NCI-H128 (cell line): ENCODE data around the gene AOPEP.

ENCODE experiments used
- DNase-seq: peaks from one replicate; lab custom pipeline; 2025; ENCODE audit not compliant: unreplicated experiment; lab: John Stamatoyannopoulos, UW

AOPEP gene

DNA sequence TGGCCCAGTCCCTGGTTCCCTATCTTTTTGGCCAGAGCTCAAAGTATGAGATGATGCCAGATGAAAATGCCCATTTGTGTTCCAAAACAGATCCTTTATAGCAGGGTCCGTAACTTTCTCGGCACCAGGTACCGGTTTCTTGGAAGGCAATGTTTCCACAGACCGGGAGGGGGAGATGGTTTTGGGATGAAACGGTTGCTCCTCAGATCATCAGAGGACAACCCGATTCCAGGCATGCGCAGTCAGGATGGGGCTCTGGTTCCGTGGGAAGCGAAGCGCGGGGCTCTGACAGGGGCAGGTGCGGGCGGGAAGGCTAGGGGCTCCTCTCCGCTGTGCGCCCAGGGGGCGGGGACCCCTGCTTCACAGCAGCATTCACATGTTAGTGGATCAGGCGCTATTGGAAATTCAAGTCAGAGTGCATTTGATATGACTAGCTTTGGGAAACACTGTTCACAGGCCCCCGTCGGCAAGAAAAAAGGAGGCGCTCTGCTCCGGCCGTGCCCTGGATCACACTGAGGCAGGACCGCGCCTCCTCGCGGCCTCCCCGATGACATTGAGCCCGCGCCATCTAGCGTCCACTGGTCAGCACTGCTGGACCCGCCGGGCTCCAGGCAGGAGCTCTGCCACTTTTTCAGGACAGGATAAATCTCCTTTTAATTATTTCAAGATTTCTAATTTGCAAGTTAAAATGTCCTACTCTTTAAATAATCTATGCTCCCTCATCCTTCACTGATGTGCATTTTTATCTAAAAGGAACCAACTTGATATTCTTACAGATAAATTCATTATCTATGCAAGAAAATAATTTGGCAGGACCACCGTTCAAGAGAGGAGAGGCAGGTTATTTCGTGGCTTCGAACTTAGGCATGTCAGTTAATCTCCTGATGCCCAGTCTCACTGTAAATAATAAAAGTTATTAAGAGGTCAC is 401.0 kb downstream of the AOPEP start:
- peak; percentile 73 for DNase-seq

GRCh38 chr9:95128177-95128524 is 401.7 kb downstream of the AOPEP start:
- no peak for DNase-seq

DNA sequence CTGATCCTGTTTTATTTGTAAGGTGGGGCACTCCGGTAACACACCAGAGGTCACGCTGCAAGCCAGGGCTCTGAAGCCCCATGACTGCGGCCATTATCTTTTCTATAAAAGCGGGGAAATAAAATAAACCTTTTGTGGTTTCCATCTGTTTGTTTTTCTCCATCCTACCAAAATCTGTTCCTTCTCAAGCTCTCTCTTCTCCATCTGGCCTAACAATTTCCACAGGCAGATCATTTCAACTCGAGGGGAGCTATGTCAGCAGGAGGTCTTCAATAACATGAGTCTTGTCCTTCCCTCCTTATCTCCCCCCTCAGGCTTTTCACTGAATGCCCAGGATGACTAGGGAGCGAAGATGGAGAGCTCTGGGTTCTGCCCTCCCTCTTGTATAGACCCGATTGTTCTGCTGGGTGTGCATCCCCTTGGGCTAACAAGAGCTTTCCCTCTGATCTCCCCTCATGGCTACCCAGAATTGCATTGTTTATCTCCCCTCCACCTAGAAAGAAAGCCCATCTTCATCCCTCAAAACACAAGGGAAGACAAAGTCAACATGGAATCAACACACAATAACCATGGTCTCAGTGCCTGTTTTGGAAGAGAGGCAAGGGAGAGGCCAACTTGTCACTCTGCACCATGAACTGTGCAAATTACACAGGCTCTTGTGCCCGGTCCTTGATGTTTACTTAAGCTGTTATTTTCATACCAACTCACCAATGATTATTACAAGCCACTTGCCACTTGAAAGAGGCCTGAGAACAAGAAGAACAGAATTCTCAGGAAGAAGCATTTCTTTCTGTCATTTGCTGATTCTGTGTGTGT is 403.2 kb downstream of the AOPEP start:
- DNase-seq = no peak

- DNase-seq = no peak
Observed at GRCh38 chr9:95130484-95130883, 404.0 kb downstream of the AOPEP start.

DNA sequence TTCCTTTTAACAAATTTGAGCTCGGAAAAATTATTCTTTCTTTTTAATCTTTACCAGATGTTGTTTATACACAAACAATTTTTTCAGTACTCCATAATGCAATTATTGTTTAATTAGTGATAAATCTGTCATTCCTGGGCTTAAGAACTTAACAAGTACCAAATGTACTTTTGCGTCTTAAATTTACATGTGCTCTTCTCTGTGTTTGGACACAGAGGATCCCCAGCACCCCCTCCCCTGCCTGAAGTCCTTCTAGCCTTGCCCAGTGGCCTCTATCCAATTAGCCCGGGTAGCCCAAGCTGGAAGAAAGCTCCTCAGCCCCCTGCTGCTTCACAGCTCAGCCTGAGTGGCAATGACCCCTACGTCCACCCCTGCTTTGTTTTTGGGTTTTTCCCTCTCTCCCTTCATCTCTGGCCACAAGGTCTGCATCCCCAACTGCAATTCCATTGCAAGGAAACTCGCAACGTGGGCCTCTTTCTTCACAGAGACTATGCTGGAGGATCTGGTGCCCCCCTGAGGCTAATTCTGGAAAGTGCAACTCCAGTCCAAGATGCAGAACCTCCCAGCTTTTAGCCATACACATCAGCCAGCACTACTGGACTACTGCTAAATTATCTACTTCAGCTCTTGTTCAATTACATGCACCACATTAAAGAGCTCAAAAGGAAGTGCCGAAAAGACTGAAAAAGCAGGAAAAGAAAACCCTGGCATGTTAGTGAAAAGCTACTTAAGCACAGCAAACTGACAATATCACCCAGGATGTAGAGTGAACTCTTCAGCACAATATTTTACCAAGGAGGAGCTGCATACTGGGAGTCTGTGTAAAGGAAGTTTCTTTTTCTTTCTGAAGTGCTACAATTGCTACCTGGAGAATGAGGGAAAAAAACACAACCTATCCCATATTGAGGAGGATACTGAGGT is 404.8 kb downstream of the AOPEP start:
- DNase-seq = peak; percentile 49

DNA sequence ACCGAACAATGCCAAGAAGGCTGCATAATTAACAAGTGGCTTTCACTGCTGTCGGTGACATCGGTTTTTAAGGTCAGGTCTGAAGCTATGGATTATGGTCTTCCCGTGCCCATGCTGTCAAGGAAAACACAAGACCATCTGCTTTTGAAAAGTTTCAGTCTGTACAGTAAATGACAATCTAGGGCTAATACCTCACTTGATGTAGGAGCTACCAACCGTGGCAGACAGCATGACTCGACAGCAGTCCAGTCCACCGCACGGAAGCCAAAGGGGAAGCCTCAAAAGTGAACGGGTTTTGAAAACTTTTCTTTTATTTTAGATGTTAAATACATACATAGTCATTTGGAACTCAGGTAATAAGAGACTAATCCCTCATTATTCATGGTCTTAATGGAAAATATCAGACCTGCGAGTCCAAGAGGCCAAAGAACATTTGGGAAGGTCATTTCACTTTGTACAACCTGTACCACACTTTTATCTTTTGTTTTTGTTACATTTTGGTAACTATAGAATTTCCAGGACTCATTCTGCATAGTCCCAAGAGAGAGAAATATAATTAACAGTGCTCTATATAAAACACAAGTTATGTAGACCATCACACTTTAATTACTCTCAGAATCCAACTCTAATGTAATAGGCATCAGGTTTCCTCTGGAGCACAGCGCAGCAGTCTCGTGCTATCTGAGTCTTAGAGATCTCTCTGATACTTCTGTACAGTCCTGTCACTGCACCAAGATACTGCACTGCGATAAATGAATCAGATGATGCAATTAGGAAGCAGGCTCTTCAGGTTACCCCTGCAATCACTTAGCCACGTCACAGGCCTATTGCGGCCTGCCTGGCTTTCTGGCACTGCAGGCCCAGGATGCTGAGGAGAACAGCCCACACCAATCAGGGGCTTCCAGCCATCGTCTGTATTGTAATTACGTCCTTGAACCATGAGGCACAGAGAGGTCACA is 406.1 kb downstream of the AOPEP start:
- peak; percentile 36 for DNase-seq

- no peak for DNase-seq
Observed at GRCh38 chr9:95133325-95133705, 406.8 kb downstream of the AOPEP start.

DNA sequence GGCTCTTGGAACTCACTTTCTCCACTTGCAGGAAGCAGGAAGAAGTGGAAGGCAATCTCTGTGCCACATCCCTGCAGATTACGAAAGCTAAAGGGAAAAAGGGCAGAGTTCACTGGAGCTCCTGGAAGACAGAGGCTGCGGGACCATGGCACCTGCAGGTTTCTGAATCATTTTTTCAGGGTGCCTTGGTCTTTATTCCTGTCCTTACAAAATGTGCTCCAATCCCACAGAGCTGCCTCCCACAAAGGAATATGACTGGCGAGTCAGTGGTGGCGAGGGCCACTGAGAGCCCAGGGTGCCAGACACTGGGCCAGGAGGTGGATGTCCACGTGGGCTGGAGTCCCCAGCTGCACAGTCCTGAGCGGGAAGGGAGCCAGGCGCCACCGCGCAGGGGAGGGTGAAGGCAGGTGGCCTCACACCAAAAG is 408.0 kb downstream of the AOPEP start:
- no peak for DNase-seq

- no peak for DNase-seq
Observed at GRCh38 chr9:95135756-95136155, 409.3 kb downstream of the AOPEP start.
